HCT116 (cell line): ENCODE data around the gene AP1M2. TPM values are rescaled to one million over a fixed set of nuclear protein-coding genes. Genes with fewer than 3 reads are reported as not detected.
A peak's percentile ranks its signal among the peaks of the same experiment; 100 is the strongest.

ENCODE experiments used
- ATAC-seq: fragments of 200-7000 bp; cut with Tn5 transposase; 2 replicates; pipeline ENCODE4 v1.9.1; 2020; ENCODE audit warnings: mild to moderate bottlenecking, moderate library complexity
- BruUV-seq: library from RNA; stranded (reverse); fragments of 400-500 nt; replicated peaks from 2 replicates; lab custom pipeline; 2021; lab: Mats Ljungman, UMichigan
- CTCF ChIA-PET: fragments of 300-600 bp; sonication (Branson Sonifier 250); formaldehyde crosslinking; loops from one replicate; lab custom pipeline; 2021; ENCODE audit warnings: antibody characterized with exemption; lab: Charles Lee
- POLR2A ChIA-PET: fragments of 300-600, 350-600 bp; sonication (Branson Sonifier 250); formaldehyde crosslinking; loops from one replicate; lab custom pipeline; 2021; ENCODE audit warnings: antibody characterized with exemption; lab: Charles Lee
- RAD21 ChIA-PET, 2 experiments: fragments of 300-600 bp; sonication (Branson Sonifier 250); formaldehyde crosslinking; loops; one replicate each; lab custom pipeline; 2023; ENCODE audit warnings: low total read pairs in 2 of 2; ENCODE audit not compliant: uncharacterized antibody in 2 of 2, unreplicated experiment in 2 of 2, low non-redundant PET in 1 of 2; lab: Charles Lee
- DNase-seq: peaks from one replicate; pipeline ENCODE4 v3.0.0-alpha.2; 2010; ENCODE audit warnings: low read depth, low spot score
- H2AFZ ChIP-seq: fragments of 200-600 bp; shearing (Covaris generic), sonication (generic); 2 replicates; pipeline ENCODE4 v1.6.1; 2017; ENCODE audit warnings: low read depth, mixed run types, mixed read lengths, antibody characterized with exemption, low read length; ENCODE audit not compliant: poor library complexity, severe bottlenecking
- H3K27ac ChIP-seq: 2 replicates; pipeline ENCODE4 v1.5.1; 2012; ENCODE audit warnings: low read depth, low read length
- H3K27me3 ChIP-seq: fragments of 200-600 bp; sonication (generic); 2 replicates; pipeline ENCODE4 v1.6.1; 2016; ENCODE audit warnings: mixed run types, low read length, mixed read lengths; ENCODE audit not compliant: insufficient read depth
- H3K36me3 ChIP-seq, 2 experiments: fragments of 200-500 bp in 1 of 2; fragments of 200-600 bp in 1 of 2; sonication (Bioruptor generic) in 1 of 2; sonication (generic) in 1 of 2; 2 replicates each; pipeline versions ENCODE4 v1.5.1 to v1.6.1; 2014 to 2016; ENCODE audit warnings: low read length in 2 of 2, inconsistent platforms in 1 of 2, mixed read lengths in 1 of 2, mixed run types in 1 of 2; ENCODE audit not compliant: insufficient read depth in 2 of 2, control insufficient read depth in 1 of 2
- H3K4me1 ChIP-seq, 2 experiments: fragments of 200-600 bp in 1 of 2; sonication (generic) in 1 of 2; 2 replicates each; pipeline versions ENCODE4 v1.5.1 to v1.6.1; 2012 to 2017; ENCODE audit warnings: low read length in 2 of 2, inconsistent platforms in 1 of 2, mild to moderate bottlenecking in 1 of 2, mixed read lengths in 1 of 2, mixed run types in 1 of 2, moderate library complexity in 1 of 2; ENCODE audit not compliant: insufficient read depth in 2 of 2, control insufficient read depth in 1 of 2
- H3K4me2 ChIP-seq: fragments of 200-600 bp; sonication (generic); 2 replicates; pipeline ENCODE4 v1.6.1; 2017; ENCODE audit warnings: mixed run types, low read length, mixed read lengths
- H3K4me3 ChIP-seq, 2 experiments: fragments of 200-600 bp in 1 of 2; sonication (generic) in 1 of 2; replicated peaks in 1 of 2; 2 replicates each; pipeline ENCODE4 v1.5.1; 2011 to 2016; ENCODE audit warnings: low read length in 2 of 2, control low read depth in 1 of 2, low read depth in 1 of 2, mild to moderate bottlenecking in 1 of 2, mixed read lengths in 1 of 2, mixed run types in 1 of 2
- H3K79me2 ChIP-seq: fragments of 200-600 bp; sonication (generic); 2 replicates; pipeline ENCODE4 v1.6.1; 2017; ENCODE audit warnings: mild to moderate bottlenecking, mixed run types, low read length, moderate library complexity, mixed read lengths; ENCODE audit not compliant: insufficient read depth
- H3K9ac ChIP-seq: fragments of 200-600 bp; sonication (generic); 2 replicates; pipeline ENCODE4 v1.6.1; 2016; ENCODE audit warnings: low read length, mixed read lengths
- H3K9me2 ChIP-seq: fragments of 200-600 bp; sonication (generic), shearing (Covaris generic); 2 replicates; pipeline ENCODE4 v1.6.1; 2017; ENCODE audit warnings: mixed run types, mild to moderate bottlenecking, moderate library complexity; ENCODE audit not compliant: insufficient read depth
- H3K9me3 ChIP-seq, 2 experiments: fragments of 200-500 bp in 1 of 2; fragments of 200-600 bp in 1 of 2; sonication (Bioruptor generic) in 1 of 2; sonication (generic) in 1 of 2; 2 replicates each; pipeline ENCODE4 v1.6.1; 2014 to 2017; ENCODE audit warnings: low read length in 2 of 2, mixed read lengths in 2 of 2, inconsistent platforms in 1 of 2, low read depth in 1 of 2, mild to moderate bottlenecking in 1 of 2, mixed run types in 1 of 2, moderate library complexity in 1 of 2; ENCODE audit not compliant: control insufficient read depth in 1 of 2, insufficient read depth in 1 of 2
- H4K20me1 ChIP-seq: fragments of 200-600 bp; sonication (generic), shearing (Covaris generic); 2 replicates; pipeline ENCODE4 v1.6.1; 2017; ENCODE audit warnings: mixed run types, mild to moderate bottlenecking, moderate library complexity; ENCODE audit not compliant: insufficient read depth
- CBX3 ChIP-seq: IDR thresholded peaks from 2 replicates; pipeline ENCODE4 v1.6.1; 2012; ENCODE audit warnings: low read depth
- RAD21 ChIP-seq: IDR thresholded peaks from 2 replicates; pipeline ENCODE4 v1.6.1; 2012; ENCODE audit warnings: low read depth, mild to moderate bottlenecking
- YY1 ChIP-seq: IDR thresholded peaks from 2 replicates; pipeline ENCODE4 v1.6.1; 2011; ENCODE audit warnings: low read length, low read depth, moderate library complexity, mild to moderate bottlenecking; ENCODE audit not compliant: insufficient replicate concordance; ENCODE audit errors: extremely low read depth
- intact Hi-C: fragments of 100-400 bp; cut with micrococcal nuclease; formaldehyde crosslinking; loops from 2 replicates; pipeline ENCODE4 v1.10.0; 2022
- total RNA-seq: library from RNA; stranded (reverse); gene quantifications from one replicate; pipeline ENCODE4 v1.2.1, GENCODE V29; 2021; ENCODE audit not compliant: unreplicated experiment
- TF ChIP-seq, protein P1 (sequence below), 3 experiments: fragments of 200-600 bp in 1 of 3; sonication (generic) in 1 of 3; IDR thresholded peaks in 2 of 3; conservative IDR thresholded peaks in 1 of 3; 2 replicates each; pipeline ENCODE4 v1.5.1; 2012 to 2017; ENCODE audit warnings: low read depth in 2 of 3, low read length in 2 of 3, antibody characterized with exemption in 1 of 3, borderline replicate concordance in 1 of 3, control low read depth in 1 of 3, mild to moderate bottlenecking in 1 of 3, mixed read lengths in 1 of 3, mixed run types in 1 of 3, moderate library complexity in 1 of 3; ENCODE audit not compliant: insufficient read depth in 1 of 3

Gene AP1M2
- total RNA-seq, 1 experiment from 2014 or later: 111 TPM

DNA sequence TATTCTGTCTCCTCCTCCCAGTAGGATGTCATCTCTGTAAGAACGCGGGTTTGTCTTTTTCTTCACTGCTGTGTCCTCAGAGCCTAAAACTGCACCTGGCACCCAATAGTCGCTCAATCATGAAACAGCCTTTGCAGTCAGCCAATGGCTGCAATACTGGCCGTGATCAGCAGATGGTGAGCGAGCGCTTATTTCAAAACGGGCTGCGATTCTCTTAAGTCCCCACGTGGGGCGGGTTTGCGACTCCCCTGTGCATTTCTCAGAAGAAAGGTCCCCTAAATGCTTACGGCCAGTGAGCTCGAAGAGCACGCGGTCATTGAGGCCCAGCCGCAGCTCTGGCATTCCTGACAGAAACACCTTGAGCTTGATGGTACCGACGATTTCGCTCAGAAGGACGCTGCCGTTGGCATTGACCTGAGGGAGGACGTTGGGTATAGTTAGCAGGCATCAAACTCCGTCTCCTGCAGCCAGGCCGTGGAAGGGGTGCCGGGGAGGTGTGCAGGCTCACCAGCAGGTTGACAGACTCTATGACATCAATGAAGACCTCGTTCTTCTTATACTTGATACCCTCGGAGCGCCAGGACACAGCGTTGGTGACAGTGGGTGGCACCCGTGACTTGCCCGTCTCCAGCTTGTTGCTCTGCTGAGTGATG lies 6.0 kb downstream of the AP1M2 start:
- H3K9me2 ChIP-seq: no peaks in the 10 kb centered on the region
- no peaks in the 10 kb centered on the region; the same call in 1 of the 2 replicates for H3K79me2 ChIP-seq
- no peaks in the 10 kb centered on the region for H4K20me1 ChIP-seq
- intact Hi-C loops: loop anchor here (1.0 to 5.0 kb wide), 3 partner anchors 46 to 120 kb away; partner anchors contain the start of genes QTRT1 and SLC44A2
- H2AFZ ChIP-seq: no peak overlapping the region
- BruUV-seq: no TSS peak
- peak; percentile 97 for TF ChIP-seq RAD21
- peak; percentile 48 for TF ChIP-seq YY1
- TF ChIP-seq, protein P1, sequence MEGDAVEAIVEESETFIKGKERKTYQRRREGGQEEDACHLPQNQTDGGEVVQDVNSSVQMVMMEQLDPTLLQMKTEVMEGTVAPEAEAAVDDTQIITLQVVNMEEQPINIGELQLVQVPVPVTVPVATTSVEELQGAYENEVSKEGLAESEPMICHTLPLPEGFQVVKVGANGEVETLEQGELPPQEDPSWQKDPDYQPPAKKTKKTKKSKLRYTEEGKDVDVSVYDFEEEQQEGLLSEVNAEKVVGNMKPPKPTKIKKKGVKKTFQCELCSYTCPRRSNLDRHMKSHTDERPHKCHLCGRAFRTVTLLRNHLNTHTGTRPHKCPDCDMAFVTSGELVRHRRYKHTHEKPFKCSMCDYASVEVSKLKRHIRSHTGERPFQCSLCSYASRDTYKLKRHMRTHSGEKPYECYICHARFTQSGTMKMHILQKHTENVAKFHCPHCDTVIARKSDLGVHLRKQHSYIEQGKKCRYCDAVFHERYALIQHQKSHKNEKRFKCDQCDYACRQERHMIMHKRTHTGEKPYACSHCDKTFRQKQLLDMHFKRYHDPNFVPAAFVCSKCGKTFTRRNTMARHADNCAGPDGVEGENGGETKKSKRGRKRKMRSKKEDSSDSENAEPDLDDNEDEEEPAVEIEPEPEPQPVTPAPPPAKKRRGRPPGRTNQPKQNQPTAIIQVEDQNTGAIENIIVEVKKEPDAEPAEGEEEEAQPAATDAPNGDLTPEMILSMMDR (IDR thresholded peaks at IDR 0.05 in 2 of 3, conservative IDR thresholded peaks at IDR 0.05 in 1 of 3; ENCODE audit: borderline replicate concordance in 1 of 3, insufficient read depth in 1 of 3, low read depth in 2 of 3, low read length in 2 of 3): peak; percentile 98 to 99 (median 99)
- TF ChIP-seq CBX3: no peak
- TF ChIP-seq, all 23 proteins: peak for 3
- ATAC-seq: peak; percentile 82
- no peak overlapping the region for H3K9ac ChIP-seq
- H3K4me3 ChIP-seq: no peak overlapping the region
- ChIA-PET RAD21 (interaction anchor here (1.5 to 3.5 kb wide), 4 partner anchors 63 to 119 kb away, joined by 5 to 31 read pairs (median 16); no protein-coding TSS in a partner anchor), CTCF (interaction anchor here (0.9 to 3.0 kb wide), 11 partner anchors 9 to 136 kb away, joined by 3 to 114 read pairs (median 4); partner anchors contain the start of genes CDKN2D, DNM2 and QTRT1), POLR2A (interaction anchor here (1.4 kb wide), 1 partner anchor 64 kb away, joined by 5 read pairs; no protein-coding TSS in a partner anchor)
- peaks cover 8 to 20% of the 10 kb centered on the region in 2 experiments; a peak in 3 of 4 replicates for H3K4me1 ChIP-seq
- peaks cover 9 to 14% of the 10 kb centered on the region in 2 experiments; a peak in 3 of 4 replicates for H3K36me3 ChIP-seq
- no peak overlapping the region; the same call in 1 of the 2 replicates for H3K27ac ChIP-seq
- peak; percentile 87 for DNase-seq
- no peaks in the 10 kb centered on the region for H3K27me3 ChIP-seq
- H3K4me2 ChIP-seq: no peak overlapping the region
- H3K9me3 ChIP-seq: no peaks in the 10 kb centered on the region
